Activated T-cell treated with anti-CD3 and anti-CD28 coated beads for 4 hours (primary cell): ENCODE results near the gene CLEC4C.

Experiments
- DNase-seq: peaks from one replicate; pipeline ENCODE4 v3.0.0-alpha.2; 2020

CLEC4C gene

DNA sequence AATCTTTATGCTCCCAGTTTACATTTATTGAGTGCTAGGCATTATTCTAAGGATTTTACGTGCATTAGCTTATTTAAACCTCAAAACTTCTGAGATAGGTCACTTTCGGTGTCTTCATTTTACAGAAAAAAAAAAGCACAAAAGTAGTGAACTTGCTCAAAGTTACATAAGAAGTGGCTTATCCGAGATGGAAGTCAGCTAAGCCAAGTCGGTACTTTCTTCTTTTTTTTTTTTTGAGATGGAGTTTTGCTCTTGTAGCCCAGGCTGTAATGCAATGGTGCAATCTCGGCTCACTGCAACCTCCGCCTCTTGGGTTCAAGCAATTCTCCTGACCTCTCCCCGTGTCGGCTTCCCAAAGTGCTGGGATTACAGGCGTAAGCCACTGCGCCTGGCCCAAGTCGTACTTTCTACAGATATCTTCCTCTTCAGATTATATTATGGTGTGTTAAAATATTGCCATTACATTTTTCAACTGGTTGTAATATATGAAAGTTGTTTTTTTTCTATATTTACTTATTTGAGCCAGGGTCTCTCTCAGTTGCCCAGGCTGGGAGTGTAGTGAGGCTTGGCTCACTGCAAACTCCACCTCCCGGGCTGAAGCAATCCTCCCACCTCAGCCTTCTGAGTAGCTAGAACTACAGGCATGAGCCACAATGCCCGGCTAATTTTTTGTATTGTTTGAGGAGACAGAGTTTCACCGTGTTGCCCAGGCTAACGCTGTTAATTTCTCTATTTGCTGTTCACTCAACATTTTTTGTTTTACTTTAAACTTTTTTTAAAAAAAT lies 27.0 kb downstream of the CLEC4C start:
- DNase-seq, result no peak

DNA sequence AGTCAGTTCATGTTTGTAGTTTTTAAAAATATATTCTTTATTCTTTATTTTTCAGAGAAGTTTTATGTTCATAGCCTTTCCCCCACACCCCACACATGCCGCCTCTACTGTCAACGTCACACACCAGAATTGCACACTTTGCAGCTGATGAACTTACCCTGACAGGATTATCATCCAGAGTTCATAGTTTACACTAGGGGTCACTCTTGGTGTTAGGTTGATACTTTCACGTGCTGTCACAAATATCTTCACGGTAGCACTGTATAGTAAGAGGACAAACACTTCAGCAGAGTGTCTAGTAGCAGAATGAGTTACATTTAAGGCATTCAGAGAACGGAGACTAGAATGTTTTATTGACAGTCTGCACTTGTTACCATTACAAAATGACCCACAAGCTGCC lies 30.8 kb downstream of the CLEC4C start:
- DNase-seq, result no peak

DNA sequence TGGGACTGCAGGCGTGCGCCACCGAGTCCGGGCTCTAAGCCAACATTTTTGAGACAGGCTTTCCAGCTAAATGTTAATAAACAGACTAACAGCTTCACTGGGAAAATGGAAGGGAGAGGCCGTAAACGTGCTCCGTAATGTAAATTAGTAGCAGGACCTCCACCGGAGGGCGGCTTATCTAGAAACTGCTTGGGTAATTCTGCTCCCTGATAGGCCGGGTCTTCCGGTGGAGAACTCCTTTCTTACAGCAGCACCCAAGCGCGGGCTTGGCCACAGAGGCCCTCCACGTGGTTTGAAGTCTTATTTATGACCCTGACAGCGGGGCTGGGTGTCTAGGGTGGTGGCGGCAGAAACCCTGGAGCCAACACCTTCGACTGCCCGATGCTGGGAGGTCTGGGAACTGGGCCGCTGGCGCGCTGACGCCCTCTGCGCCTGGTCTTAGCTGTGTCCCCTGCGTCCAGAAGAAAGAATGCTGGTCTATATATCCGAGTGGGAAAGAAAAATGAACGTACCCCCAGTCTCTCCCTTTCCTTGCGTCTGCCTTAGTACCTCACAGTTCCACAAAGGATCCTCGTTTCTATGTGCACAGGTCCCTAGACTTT lies 34.2 kb downstream of the CLEC4C start:
- no peak for DNase-seq

DNA sequence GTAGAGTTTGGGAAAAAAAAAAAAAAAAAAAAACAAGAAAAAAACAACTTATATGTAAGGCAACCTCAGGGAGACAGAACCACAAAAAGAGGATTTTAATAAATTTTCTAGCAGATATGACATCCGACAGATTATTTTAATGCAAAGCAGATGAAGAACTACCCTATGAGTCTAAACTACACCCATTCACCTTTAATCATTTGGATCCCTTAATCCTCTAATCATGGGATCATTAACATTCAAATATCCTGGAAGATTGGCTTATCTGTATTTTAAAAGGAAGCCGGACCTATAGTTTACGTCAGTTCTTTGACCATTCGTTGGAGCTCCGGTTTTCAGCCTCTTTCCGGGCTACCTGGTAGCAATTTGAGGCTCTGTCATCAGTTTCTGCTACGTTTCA lies 36.0 kb downstream of the CLEC4C start, which contains the start of gene DPPA3:
DPPA3 (plus strand) TSS at position 301 of the 400 bp plus-strand sequence. CDS start 138 bp downstream, outside the sequence.
- no peak for DNase-seq

DNA sequence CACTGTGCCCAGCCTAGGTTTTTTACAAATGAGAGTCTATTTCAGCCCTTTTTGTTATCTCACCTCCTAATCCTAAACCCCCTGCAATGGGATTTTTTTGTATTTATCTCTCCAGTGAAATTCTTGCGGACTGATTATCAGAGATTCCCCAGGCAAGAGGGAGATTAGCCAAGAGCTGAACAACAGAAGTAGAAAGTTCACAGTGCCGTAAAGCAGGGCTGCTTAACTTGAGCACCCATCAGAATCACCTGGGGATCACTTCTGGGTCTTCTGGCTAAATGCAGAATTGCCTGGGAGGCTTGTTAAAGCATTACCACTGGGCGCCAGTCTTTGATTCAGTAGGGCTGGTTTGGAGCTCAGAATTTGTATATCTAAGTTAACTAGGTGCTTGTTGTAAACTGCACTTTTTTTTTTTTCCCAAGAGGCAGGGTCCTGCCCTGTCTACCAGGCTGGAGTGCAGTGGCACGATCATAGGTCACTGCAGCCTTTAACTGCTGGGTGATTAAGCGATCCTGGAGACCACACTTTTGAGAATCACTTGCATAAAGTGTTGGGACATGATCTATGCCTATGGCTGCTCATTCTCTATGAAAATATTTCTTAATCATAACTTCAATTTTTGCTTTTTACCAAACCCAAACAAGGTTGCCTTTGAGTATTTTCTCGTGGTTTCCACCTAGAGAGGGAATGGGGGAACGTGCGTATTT lies 37.1 kb downstream of the CLEC4C start:
- no peak for DNase-seq

DNA sequence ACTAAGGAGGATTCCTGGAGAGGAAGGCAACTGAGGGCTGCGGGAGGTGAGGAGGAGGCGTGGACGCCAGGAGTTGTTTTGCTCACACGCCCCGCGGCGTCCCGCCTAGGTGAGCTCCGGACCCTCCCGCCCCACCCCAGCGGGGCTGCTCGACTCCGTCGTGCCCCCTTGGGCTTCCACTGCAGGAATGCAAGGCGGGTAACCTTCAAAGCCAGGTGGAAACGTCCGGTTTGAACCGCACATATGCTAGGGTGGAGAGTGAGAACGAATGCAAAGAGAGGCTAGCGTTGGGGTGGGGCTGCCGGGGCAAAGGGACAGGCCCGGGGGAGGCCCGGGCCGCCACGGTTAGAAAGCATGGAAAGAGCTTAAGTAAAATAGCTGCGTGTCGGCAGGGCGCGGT lies 41.3 kb downstream of the CLEC4C start:
- DNase-seq, result no peak

DNA sequence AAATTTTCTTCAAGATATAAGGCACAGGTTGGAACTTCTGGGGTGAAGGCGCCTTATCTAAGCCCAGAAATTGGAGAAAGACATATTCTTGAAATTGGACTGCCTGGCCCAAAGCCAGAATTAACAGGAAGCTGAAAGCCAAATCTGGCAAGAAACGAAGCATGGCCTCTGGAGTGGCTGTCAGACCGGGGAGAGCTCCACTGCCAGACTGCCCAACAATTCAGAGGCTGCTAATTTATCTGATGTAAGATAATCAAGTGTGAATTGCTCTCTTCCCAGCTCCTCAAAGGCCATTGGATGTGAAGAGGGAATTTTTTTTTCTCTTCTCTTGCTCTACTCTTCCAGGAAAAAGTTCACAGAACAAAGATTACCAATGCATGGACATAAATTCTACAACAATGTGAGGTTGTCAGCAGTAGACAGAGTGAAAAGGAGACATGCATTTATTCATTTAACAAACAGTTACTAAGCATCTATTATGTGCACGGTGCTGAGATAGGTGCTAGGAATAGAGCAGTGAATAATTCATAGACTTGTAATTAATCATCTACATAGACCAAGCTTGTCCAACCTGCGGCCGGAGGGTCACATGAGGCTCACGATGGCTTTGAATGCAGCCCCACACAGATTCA lies 51.5 kb downstream of the CLEC4C start, which contains the start of gene GDF3:
GDF3 (minus strand) TSS at position 210 of the 632 bp plus-strand sequence; CDS start at position 163, 47 bp downstream.
- no peak for DNase-seq

DNA sequence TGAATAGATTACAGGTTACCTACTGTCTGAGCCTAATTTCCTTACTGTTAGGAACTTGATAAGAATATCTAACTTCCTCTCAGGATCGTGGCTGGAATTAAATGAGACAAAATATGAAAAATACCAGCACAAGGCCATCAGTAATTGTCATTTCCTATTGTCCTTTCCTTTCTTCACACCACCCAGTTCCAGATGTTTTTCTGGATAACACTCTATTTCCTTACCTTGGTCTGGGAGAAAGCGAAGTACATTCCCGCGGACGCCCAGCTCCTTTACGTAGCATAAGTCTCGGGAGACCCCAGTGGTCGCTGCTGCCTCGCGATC lies 52.0 kb downstream of the CLEC4C start:
- DNase-seq, result no peak

DNA sequence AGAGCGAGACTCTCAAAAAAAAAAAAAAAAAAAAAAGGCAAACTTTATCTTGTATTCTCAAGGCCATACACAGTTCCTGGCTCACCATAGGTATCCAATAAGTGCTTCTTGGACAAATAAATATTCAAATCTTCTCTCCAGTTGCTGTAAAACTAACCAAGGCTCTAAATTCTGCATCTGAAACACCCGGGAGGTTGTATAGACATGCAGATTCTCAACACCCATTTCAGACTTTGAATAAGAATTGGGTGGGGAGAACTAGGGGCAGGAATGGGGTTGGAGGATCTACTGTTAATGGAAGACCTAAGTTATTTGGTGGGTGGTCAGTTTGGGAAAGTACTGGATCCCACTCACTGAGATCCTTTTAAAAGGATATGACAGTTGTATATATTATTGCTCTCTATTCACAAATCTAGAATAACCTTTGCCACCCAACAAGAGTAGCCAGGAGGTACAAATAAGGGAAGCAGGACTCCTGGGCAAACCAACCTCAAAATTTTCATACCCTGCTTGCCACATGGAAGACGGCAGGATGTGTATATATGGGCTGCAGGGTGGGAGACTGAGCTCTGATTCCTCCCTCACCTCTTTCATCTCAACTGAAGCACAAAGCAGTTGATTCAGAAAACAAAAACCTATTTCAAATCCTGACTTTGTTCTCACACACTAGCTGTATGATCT lies 52.5 kb downstream of the CLEC4C start:
- DNase-seq, result no peak

DNA sequence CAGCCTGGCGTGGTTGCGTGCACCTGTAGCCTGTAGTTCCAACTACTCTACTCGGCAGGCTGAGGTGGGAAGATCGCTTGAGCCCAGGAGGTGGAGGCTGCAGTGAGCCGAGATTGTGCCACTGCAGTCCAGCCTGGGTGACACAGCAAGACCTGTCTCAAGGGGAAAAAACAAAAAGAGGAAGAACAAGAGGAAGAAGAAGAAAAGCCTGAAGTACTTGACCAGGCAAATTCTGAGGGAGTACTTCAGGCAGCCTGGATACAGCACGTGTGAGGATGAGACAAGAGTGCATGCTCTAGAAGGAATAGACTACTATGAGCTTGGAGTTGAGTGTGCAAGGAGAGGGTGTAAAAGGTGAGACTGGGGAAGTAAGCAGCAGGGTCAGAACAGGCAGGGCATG lies 53.4 kb downstream of the CLEC4C start:
- no peak for DNase-seq

DNA sequence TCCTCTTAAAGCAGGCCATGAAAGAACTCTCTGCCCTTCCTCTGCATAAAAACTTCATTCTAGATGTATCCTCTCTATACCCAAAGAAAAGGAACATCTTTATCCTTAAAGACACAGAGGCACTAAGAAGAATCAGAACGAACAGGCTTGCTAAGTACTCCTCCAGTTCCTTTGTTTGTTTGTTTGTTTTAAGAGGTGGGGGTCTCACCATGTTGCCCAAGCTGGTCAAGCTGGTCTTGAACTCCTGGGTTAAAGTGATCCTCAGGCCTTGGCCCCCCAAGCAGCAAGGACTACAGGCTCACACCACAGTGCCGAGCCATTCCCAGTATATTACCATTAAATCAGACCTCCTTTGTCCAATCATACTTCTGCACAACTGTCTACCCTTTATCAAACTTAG lies 65.6 kb downstream of the CLEC4C start:
- DNase-seq, result no peak
